ENCODE results near the gene PDZD8.

DNA sequence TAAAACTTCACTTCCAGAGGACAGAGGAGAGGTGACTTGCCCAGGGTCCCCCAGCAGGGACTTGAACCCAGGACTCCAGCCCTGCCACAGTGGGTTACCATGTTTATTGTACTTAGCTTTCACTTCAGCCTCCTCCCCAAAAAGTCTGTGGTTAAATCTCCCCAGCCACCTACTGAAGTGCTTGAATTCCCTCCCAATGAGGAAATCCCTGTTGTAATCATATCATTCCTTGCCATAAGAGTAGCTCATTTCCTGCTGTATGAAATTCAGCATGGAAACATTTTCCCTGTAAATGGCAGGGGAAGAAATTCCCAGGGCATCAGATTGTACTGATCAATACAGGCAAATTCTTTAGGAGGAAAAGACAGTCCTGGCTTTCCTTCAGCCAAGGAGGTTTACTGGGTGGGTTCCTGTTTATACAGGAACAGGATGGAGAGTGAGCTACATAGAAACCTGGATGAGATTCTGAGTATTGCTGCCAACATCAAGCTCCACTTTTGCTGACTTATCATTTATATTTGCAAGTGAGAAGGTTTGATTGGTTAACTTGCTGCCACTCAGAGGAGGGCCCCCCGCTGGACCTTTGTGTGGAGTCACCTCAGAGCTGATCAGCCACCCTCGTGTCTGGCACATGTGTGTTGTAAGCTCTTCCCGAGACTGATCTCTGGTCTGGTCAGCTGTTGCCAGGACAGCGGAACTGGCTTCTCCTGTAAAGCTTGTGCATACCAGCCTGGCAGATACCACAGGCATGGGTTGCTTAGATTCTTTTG lies 16.4 kb upstream of the PDZD8 start:
- TF ChIP-seq GATA2 (IDR thresholded peaks at IDR 0.05; ENCODE audit: low read depth, low read length) (no peak), GATA3 (IDR thresholded peaks at IDR 0.05; ENCODE audit: low read depth, low read length) (no peak)
